Psoas muscle (tissue), 8 donors: Measurements from ENCODE around the gene GKN2. TPM values are rescaled to one million over a fixed set of nuclear protein-coding genes. Genes with fewer than 3 reads are reported as not detected.

Experiments used
- ATAC-seq, 4 donors: fragments of 200-7000 bp; cut with Tn5 transposase; one replicate each; pipeline ENCODE4 v1.9.1; 2020; ENCODE audit warnings: moderate library complexity in 3 of 4, mild to moderate bottlenecking in 2 of 4
- DNase-seq, 2 donors: peaks; one replicate each; pipeline ENCODE4 v3.0.0-alpha.2; 2020
- H3K27ac ChIP-seq: fragments of 200-600 bp; one replicate; pipeline ENCODE4 v1.8.0; 2022
- H3K27me3 ChIP-seq, 3 donors: fragments of 200-600 bp in 1 of 3; one replicate each; pipeline versions ENCODE4 v1.6.1 to v1.8.0; 2013 to 2022; ENCODE audit warnings: low read length in 2 of 3, mild to moderate bottlenecking in 2 of 3, moderate library complexity in 1 of 3; ENCODE audit not compliant: insufficient read depth in 3 of 3
- H3K36me3 ChIP-seq, 2 donors: fragments of 200-600 bp in 1 of 2; one replicate each; pipeline versions ENCODE4 v1.6.1 to v1.8.0; 2013 to 2022; ENCODE audit warnings: low read depth in 1 of 2, mild to moderate bottlenecking in 1 of 2, moderate library complexity in 1 of 2; ENCODE audit not compliant: insufficient read depth in 1 of 2
- H3K4me1 ChIP-seq: fragments of 200-600 bp; one replicate; pipeline ENCODE4 v1.8.0; 2022
- H3K4me3 ChIP-seq: fragments of 200-600 bp; one replicate; pipeline ENCODE4 v1.8.0; 2022; ENCODE audit warnings: mild to moderate bottlenecking
- H3K9me3 ChIP-seq: fragments of 200-600 bp; one replicate; pipeline ENCODE4 v1.8.0; 2022
- WGBS, 3 donors: extraction: QIAGEN DNeasy Blood & Tissue Kit; methylation state at CpG; one replicate each; pipeline versions ENCODE4 v1.1.6 to v1.1.7; 2013; 5-methylcytosine and 5-hydroxymethylcytosine counted together
- intact Hi-C, 2 donors: fragments of 100-400 bp; cut with DNase I; formaldehyde crosslinking; loops; one replicate each; pipeline versions ENCODE4 v1.11.0 to v1.14.2; 2022
- polyA plus RNA-seq, 3 donors: library from polyadenylated mRNA; stranded (reverse); fragments of 200-250 nt; gene quantifications; one replicate each; pipeline ENCODE4 v1.2.3, GENCODE V29; 2013
- total RNA-seq, 4 donors: library from RNA; stranded (reverse); fragmentation: NEBNext Ultra II Directional in 2 of 4; extraction: Animal tissue kit (Norgen Biotek cat#: 25700) in 2 of 4; gene quantifications; one replicate each; pipeline versions ENCODE4 v1.2.1 to v1.2.4, GENCODE V29; 2021 to 2023
- TF ChIP-seq, protein P1 (sequence below): fragments of 200-600 bp; IDR thresholded peaks from one replicate; pipeline ENCODE4 v1.8.0; 2022; ENCODE audit warnings: antibody characterized with exemption
- donor health status: healthy with polysubstance abuse.
- donor health status: DM: no; HTN: no; CAD: no; lungs with moderate emphysema.
- donor health status: Bipolar disorder and iron deficiency.
- donor health status: healthy.
- donor health status: DM: yes; HTN: yes; CAD: no.
- donor health status: DM: no; HTN: no; CAD: no.
- donor health status: DM: no; HTN: no; CAD: no.
- donor health status: DM: yes; HTN: yes; CAD: no.

The GKN2 gene
- total and polyA plus RNA-seq, 7 donors = not detected

GRCh38 chr2:68937346-68938055, 15.2 kb downstream of the GKN2 start:
- TF ChIP-seq, protein P1, sequence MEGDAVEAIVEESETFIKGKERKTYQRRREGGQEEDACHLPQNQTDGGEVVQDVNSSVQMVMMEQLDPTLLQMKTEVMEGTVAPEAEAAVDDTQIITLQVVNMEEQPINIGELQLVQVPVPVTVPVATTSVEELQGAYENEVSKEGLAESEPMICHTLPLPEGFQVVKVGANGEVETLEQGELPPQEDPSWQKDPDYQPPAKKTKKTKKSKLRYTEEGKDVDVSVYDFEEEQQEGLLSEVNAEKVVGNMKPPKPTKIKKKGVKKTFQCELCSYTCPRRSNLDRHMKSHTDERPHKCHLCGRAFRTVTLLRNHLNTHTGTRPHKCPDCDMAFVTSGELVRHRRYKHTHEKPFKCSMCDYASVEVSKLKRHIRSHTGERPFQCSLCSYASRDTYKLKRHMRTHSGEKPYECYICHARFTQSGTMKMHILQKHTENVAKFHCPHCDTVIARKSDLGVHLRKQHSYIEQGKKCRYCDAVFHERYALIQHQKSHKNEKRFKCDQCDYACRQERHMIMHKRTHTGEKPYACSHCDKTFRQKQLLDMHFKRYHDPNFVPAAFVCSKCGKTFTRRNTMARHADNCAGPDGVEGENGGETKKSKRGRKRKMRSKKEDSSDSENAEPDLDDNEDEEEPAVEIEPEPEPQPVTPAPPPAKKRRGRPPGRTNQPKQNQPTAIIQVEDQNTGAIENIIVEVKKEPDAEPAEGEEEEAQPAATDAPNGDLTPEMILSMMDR = no peak
- intact Hi-C loops = loop anchor here in 1 of 2 donors (10.0 kb wide), 1 partner anchor 367 kb away; no protein-coding TSS in a partner anchor
- no peak for DNase-seq
- Histone ChIP-seq H3K9me3 (peaks cover 3% of the 10 kb centered on the region), H3K27ac (no peak overlapping the region), H3K4me1 (no peaks in the 10 kb centered on the region), H3K4me3 (no peak overlapping the region), H3K36me3 (no peaks in the 10 kb centered on the region), H3K27me3 (no peaks in the 10 kb centered on the region)
- ATAC-seq = no peak
- WGBS, 3 donors = 74 to 78% (median 76%) methylated on average over 5 of the region's 5 CpGs

GRCh38 chr2:68936889-68937288, 15.8 kb downstream of the GKN2 start:
- no peak overlapping the region for H3K27ac ChIP-seq
- no peaks in the 10 kb centered on the region for H3K36me3 ChIP-seq
- WGBS, 3 donors = 74 to 88% (median 85%) methylated on average over 1 of the region's 1 CpG
- no peak overlapping the region for H3K4me3 ChIP-seq
- TF ChIP-seq, protein P1 = no peak
- H3K9me3 ChIP-seq = peaks cover 3% of the 10 kb centered on the region
- ATAC-seq (no peak), DNase-seq (no peak)
- no peaks in the 10 kb centered on the region for H3K27me3 ChIP-seq
- no peaks in the 10 kb centered on the region for H3K4me1 ChIP-seq
- intact Hi-C loops = loop anchor here in 1 of 2 donors (10.0 kb wide), 1 partner anchor 368 kb away; no protein-coding TSS in a partner anchor

DNA sequence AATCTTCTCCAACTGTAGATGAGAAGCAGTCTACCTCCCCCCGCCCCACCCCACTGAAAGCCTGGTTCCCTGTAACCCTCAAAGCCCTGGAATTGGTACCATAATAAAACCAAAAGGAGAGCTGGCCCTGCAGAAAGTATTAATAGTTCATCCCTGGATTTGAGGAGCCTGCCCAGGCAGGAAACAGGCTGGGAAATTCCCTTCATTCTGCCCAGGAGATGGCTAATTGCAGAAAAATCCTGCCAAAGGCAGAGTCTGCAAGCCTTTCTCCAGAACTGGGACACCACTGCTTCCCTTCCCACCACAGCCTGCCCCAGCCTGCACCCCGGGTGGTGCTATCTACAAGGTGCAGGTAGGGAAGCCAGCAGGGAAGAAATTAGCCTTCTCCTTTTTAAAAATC, 16.3 kb downstream of the GKN2 start:
- intact Hi-C loops = loop anchor here in 1 of 2 donors (10.0 kb wide), 1 partner anchor 368 kb away; no protein-coding TSS in a partner anchor
- Histone ChIP-seq H3K9me3 (peaks cover 3% of the 10 kb centered on the region), H3K4me1 (no peaks in the 10 kb centered on the region), H3K4me3 (no peak overlapping the region), H3K27me3 (no peaks in the 10 kb centered on the region), H3K36me3 (no peaks in the 10 kb centered on the region), H3K27ac (no peak overlapping the region)
- DNase-seq = no peak
- no peak for ATAC-seq
- TF ChIP-seq, protein P1 = no peak
- 56 to 60% (median 57%) methylated on average over 2 of the region's 2 CpGs for WGBS, 3 donors

DNA sequence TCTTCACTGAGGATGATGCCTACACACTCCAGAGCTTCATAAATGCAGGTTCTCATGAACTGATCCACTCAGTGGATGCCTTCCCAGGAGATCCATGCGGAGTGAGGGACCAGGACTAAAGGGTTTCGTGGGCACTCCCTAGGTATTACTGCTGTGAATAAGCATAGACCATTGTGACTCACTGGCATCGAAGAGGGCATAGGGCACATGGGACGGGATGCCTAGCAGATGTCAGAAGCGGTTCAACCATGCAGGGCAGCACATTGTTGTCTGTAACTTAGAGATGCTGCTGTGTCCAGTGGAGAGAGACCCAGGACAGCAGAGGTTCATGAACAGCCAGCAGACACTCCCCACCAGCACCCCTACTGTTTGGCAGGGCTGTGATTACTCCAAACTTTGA, 17.2 kb downstream of the GKN2 start:
- WGBS, 3 donors = 92 to 97% (median 92%) methylated on average over 5 of the region's 5 CpGs
- Histone ChIP-seq H3K4me1 (no peaks in the 10 kb centered on the region), H3K4me3 (no peak overlapping the region), H3K9me3 (peaks cover 3% of the 10 kb centered on the region), H3K36me3 (no peaks in the 10 kb centered on the region), H3K27me3 (peaks cover 0 to 2% (median 0%) of the 10 kb centered on the region in 3 donors), H3K27ac (no peak overlapping the region)
- TF ChIP-seq, protein P1 = no peak
- intact Hi-C loops = loop anchor here in 1 of 2 donors (10.0 kb wide), 1 partner anchor 369 kb away; no protein-coding TSS in a partner anchor
- ATAC-seq (no peak), DNase-seq (no peak)
